CD4-positive, alpha-beta T cell treated with Interleukin-2 at 100 ng/mL for 4 hours (primary cell): Measurements from ENCODE around the gene CHRND.

Source experiments
- DNase-seq: peaks from one replicate; pipeline ENCODE4 v3.0.0-alpha.2; 2020; ENCODE audit warnings: low spot score

Gene CHRND

GRCh38 chr2:232576995-232577394 is 51.0 kb downstream of the CHRND start:
- no peak for DNase-seq

GRCh38 chr2:232577841-232578240 is 51.9 kb downstream of the CHRND start:
- DNase-seq: no peak

DNA sequence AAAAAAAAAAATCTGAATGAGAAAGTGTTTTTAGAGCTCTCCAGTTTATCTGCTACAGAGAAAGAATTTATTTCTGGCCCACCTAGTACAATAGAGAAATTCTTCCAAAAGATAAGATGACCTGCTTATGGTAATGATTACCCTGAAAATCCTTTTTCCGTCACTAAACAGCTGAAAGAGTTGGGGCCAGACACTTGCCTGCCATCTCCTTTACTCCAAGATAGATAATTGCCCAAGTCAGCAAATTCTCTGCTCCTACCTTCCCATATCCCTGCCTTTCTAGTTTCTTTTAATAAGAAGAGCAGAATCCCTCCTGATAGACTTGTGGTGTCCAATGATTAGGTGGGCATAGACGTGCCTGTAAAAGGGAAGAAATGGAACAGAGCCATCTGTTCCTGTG is 52.7 kb downstream of the CHRND start:
- DNase-seq: no peak

DNA sequence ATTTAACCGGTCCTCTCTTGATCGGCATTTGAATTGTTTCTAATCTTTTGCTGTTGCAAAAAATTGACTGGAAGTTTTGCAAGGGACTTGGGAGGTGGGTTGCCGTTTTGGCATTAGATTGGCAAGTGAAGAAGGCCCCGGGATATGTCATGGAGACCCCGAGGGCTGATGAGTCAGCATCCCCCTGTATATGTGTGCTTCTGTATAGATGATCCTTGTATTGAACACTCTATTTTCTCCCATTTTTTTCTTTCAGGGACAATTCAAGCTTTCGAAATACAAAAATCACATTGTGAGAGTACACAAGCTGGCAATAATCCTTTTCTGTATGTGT is 54.7 kb downstream of the CHRND start:
- DNase-seq: no peak

GRCh38 chr2:232581725-232582124 is 55.8 kb downstream of the CHRND start:
- no peak for DNase-seq

DNA sequence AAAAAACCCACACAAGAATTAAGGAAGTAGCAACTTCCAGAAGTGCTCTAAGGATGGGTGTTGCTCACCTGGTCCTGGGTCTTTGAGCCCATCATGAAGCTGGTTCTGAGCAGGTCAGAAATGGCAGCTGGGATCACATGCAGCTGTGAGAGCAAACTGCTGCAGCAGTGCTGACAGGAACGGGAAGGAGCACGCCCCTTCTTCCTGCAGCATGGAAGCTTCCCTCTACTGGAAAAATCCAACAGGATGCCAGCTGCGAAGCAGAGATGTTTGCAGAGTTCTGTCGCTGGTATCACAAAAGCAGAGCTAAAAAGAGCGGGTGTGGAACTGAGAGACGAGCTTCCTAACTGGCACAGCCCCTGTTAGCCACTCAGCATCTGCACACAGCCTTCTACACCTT is 58.3 kb downstream of the CHRND start:
- no peak for DNase-seq
